HepG2 (cell line): ENCODE data around the gene CYB5B. TPM values are rescaled to one million over a fixed set of nuclear protein-coding genes. Genes with fewer than 3 reads are reported as not detected.

ENCODE experiments used
- ELF3 ChIP-seq: IDR thresholded peaks from 2 replicates; pipeline ENCODE4 v1.6.1; 2016; ENCODE audit warnings: missing genetic modification reagents, missing compliant biosample characterization
- GFI1 ChIP-seq: sonication (generic); formaldehyde crosslinking; IDR thresholded peaks from 2 replicates; pipeline ENCODE4 v1.5.0; 2020; ENCODE audit warnings: missing genetic modification reagents, mild to moderate bottlenecking, borderline replicate concordance
- KLF16 ChIP-seq, 2 experiments: sonication (generic) in 1 of 2; formaldehyde crosslinking in 1 of 2; IDR thresholded peaks; 2 replicates each; pipeline versions ENCODE4 v1.6.1 to v1.8.0; 2016 to 2023; ENCODE audit warnings: missing genetic modification reagents in 2 of 2, missing compliant biosample characterization in 1 of 2
- LCORL ChIP-seq, 2 experiments: fragments of 450-650 bp in 1 of 2; sonication (generic) in 1 of 2; formaldehyde crosslinking in 1 of 2; IDR thresholded peaks; 2 replicates each; pipeline versions ENCODE4 v1.5.0 to v1.6.1; 2017 to 2020; ENCODE audit warnings: antibody characterized with exemption in 1 of 2, missing genetic modification reagents in 1 of 2
- MBD4 ChIP-seq: IDR thresholded peaks from 2 replicates; pipeline ENCODE4 v1.6.1; 2012; ENCODE audit warnings: low read length, inconsistent platforms, borderline replicate concordance
- MIER2 ChIP-seq: IDR thresholded peaks from 2 replicates; pipeline ENCODE4 v1.6.1; 2016; ENCODE audit warnings: missing biosample characterization, missing genetic modification reagents
- NFE2 ChIP-seq: sonication (generic); formaldehyde crosslinking; IDR thresholded peaks from 2 replicates; pipeline ENCODE4 v1.4.0; 2020; ENCODE audit warnings: missing genetic modification reagents
- NR2F6 ChIP-seq, 2 experiments: IDR thresholded peaks; 2 replicates each; pipeline ENCODE4 v1.6.1; 2016; ENCODE audit warnings: antibody characterized with exemption in 1 of 2, mild to moderate bottlenecking in 1 of 2
- SAP130 ChIP-seq: IDR thresholded peaks from 2 replicates; pipeline ENCODE4 v1.6.1; 2016; ENCODE audit warnings: low read depth
- SIX1 ChIP-seq: sonication (generic); formaldehyde crosslinking; IDR thresholded peaks from 2 replicates; pipeline ENCODE4 v1.4.0; 2020; ENCODE audit warnings: missing genetic modification reagents, borderline replicate concordance
- SSRP1 ChIP-seq: IDR thresholded peaks from 2 replicates; pipeline ENCODE4 v1.6.1; 2016; ENCODE audit warnings: control low read depth
- STAG1 ChIP-seq: sonication (generic); formaldehyde crosslinking; IDR thresholded peaks from 2 replicates; pipeline ENCODE4 v1.4.0; 2020; ENCODE audit warnings: missing genetic modification reagents
- ZFP82 ChIP-seq: sonication (generic); formaldehyde crosslinking; IDR thresholded peaks from 2 replicates; pipeline ENCODE4 v1.5.1; 2020; ENCODE audit warnings: mild to moderate bottlenecking, missing genetic modification reagents, borderline replicate concordance
- polyA plus RNA-seq, 8 experiments: library from polyadenylated mRNA; depleted of rRNA in 3 of 8; stranded (reverse) in 7 of 8; unstranded in 1 of 8; fragments of >200 nt; fragmentation: Illumina TruSeq in 4 of 8; extraction: Trizol in 4 of 8; gene quantifications; 2 replicates each; pipeline versions ENCODE4 v1.2.1 to v1.2.3, GENCODE V29; 2011 to 2016; ENCODE audit warnings: low read depth in 4 of 8, missing spikeins in 1 of 8, mixed read lengths in 1 of 8; ENCODE audit not compliant: insufficient read depth in 1 of 8
- total RNA-seq, 5 experiments: library from RNA; depleted of rRNA; stranded (reverse); fragments of >200 nt; fragmentation: Illumina TruSeq; extraction: Trizol; gene quantifications; 2 replicates each; pipeline ENCODE4 v1.2.3, GENCODE V29; 2016; ENCODE audit warnings: low read depth in 1 of 5
- TF ChIP-seq, protein P1 (sequence below): sonication (generic); formaldehyde crosslinking; IDR thresholded peaks from 2 replicates; pipeline ENCODE4 v1.8.0; 2022; ENCODE audit warnings: missing genetic modification reagents, mild to moderate bottlenecking, moderate library complexity, borderline replicate concordance
- TF ChIP-seq, protein P2 (sequence below): sonication (generic); formaldehyde crosslinking; IDR thresholded peaks from 2 replicates; pipeline ENCODE4 v1.5.1; 2020; ENCODE audit warnings: mild to moderate bottlenecking, moderate library complexity, missing genetic modification reagents

The CYB5B gene
- total and polyA plus RNA-seq, 2 of the 13 experiments (the other 11 are each of a cell fraction or from before 2014, with no cell fraction given), result 234 to 432 TPM

DNA sequence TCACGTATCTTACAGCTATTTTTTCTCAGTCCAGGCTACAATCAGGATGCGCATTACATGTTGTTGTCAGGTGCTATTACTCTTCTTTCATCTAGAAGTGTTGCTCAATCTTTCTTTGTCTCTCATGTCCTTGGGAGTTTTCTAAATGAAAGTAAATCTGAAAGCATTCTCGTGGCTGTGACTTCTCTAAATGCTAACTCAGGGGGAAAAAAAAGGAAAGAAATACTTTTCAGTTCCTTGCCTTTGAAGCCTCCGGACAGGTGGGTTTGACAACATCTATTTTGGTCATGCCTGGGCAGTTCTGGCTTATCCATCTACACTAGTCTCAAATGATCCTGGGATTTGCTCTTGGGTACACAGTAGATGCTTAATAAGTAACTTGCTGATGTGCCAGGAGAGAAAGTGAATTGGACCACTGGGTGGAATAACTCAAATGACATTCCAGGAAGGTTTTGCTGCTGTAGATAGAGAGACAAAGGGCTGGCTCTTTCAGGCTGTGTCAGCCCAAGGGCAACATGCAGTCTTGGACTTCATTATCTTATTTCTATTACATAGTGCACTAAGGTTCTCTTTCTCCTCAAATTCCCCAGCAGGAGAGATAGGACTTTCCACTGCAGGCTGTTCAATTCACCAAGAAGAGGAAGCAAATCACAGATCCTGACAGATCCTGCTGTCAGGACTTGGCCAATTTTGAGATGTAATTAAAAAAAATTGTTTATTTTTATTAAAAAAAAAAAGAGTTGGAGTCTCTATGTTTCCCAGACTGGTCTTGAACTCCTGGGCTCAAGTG is 77.7 kb downstream of the CYB5B start (continued):
- TF ChIP-seq, protein P1, sequence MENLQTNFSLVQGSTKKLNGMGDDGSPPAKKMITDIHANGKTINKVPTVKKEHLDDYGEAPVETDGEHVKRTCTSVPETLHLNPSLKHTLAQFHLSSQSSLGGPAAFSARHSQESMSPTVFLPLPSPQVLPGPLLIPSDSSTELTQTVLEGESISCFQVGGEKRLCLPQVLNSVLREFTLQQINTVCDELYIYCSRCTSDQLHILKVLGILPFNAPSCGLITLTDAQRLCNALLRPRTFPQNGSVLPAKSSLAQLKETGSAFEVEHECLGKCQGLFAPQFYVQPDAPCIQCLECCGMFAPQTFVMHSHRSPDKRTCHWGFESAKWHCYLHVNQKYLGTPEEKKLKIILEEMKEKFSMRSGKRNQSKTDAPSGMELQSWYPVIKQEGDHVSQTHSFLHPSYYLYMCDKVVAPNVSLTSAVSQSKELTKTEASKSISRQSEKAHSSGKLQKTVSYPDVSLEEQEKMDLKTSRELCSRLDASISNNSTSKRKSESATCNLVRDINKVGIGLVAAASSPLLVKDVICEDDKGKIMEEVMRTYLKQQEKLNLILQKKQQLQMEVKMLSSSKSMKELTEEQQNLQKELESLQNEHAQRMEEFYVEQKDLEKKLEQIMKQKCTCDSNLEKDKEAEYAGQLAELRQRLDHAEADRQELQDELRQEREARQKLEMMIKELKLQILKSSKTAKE (CRISPR knock-in tag), result no peak
- TF ChIP-seq NFE2 (CRISPR knock-in tag), result no peak
- TF ChIP-seq MBD4, result peak; percentile 54; the same call in 1 of the 2 replicates
- no peak for TF ChIP-seq STAG1 (CRISPR knock-in tag)
- 0 out of 2 replicates have a peak, but pooled peaks have one; percentile 76 for TF ChIP-seq SSRP1
- TF ChIP-seq KLF16 (CRISPR knock-in tag; IDR thresholded peaks at IDR 0.05), result peak in 1 of 2 experiments; percentile 27; a peak in 1 of 4 replicates
- TF ChIP-seq GFI1, result peak; percentile 56; the same call in 1 of the 2 replicates
- TF ChIP-seq SIX1, result peak; percentile 10; the same call in 1 of the 2 replicates
- 0 out of 2 replicates have a peak, but pooled peaks have one; percentile 28 for TF ChIP-seq ELF3 (CRISPR knock-in tag)
- TF ChIP-seq MIER2 (CRISPR knock-in tag), result no peak
- TF ChIP-seq LCORL (IDR thresholded peaks at IDR 0.05), result 0 out of 2 replicates have a peak, but pooled peaks have one; percentile 8
- TF ChIP-seq LCORL (CRISPR knock-in tag; IDR thresholded peaks at IDR 0.05), result peak; percentile 54
- TF ChIP-seq ZFP82 (CRISPR knock-in tag), result 0 out of 2 replicates have a peak, but pooled peaks have one; percentile 54
- TF ChIP-seq, protein P2, sequence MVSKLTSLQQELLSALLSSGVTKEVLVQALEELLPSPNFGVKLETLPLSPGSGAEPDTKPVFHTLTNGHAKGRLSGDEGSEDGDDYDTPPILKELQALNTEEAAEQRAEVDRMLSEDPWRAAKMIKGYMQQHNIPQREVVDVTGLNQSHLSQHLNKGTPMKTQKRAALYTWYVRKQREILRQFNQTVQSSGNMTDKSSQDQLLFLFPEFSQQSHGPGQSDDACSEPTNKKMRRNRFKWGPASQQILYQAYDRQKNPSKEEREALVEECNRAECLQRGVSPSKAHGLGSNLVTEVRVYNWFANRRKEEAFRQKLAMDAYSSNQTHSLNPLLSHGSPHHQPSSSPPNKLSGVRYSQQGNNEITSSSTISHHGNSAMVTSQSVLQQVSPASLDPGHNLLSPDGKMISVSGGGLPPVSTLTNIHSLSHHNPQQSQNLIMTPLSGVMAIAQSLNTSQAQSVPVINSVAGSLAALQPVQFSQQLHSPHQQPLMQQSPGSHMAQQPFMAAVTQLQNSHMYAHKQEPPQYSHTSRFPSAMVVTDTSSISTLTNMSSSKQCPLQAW (CRISPR knock-in tag), result peak; percentile 68; the same call in 1 of the 2 replicates
- peak; percentile 64 for TF ChIP-seq SAP130 (CRISPR knock-in tag)
- TF ChIP-seq NR2F6 (IDR thresholded peaks at IDR 0.05), result no peak; the same call in 1 of the 2 replicates
- TF ChIP-seq NR2F6 (CRISPR knock-in tag; IDR thresholded peaks at IDR 0.05), result peak; percentile 19; the same call in 1 of the 2 replicates
